Left lung (tissue), 10 donors: ENCODE results near the gene ATP6V1D. TPM values are rescaled to one million over a fixed set of nuclear protein-coding genes. Genes with fewer than 3 reads are reported as not detected.
A peak's percentile ranks its signal among the peaks of the same experiment; 100 is the strongest.

Experiments used
- ATAC-seq: fragments of 200-7000 bp; cut with Tn5 transposase; one replicate; pipeline ENCODE4 v1.9.1; 2020; ENCODE audit warnings: moderate library complexity
- DNase-seq, 4 donors: peaks; one replicate each; pipeline ENCODE4 v3.0.0-alpha.2; 2013 to 2020
- H3K27ac ChIP-seq, 2 donors: fragments of 200-600 bp; sonication (generic) in 1 of 2; one replicate each; pipeline versions ENCODE4 v1.5.0 to v1.8.0; 2020 to 2021
- H3K27me3 ChIP-seq, 2 donors: fragments of 200-600 bp; sonication (generic) in 1 of 2; one replicate each; pipeline versions ENCODE4 v1.5.0 to v1.8.0; 2020 to 2021
- H3K36me3 ChIP-seq, 2 donors: fragments of 200-600 bp; sonication (generic) in 1 of 2; one replicate each; pipeline versions ENCODE4 v1.5.0 to v1.8.0; 2020 to 2021
- H3K4me1 ChIP-seq, 2 donors: fragments of 200-600 bp; one replicate each; pipeline ENCODE4 v1.8.0; 2021
- H3K4me3 ChIP-seq, 2 donors: fragments of 200-600 bp; sonication (generic) in 1 of 2; one replicate each; pipeline versions ENCODE4 v1.5.0 to v1.8.0; 2020 to 2021; ENCODE audit warnings: mild to moderate bottlenecking in 1 of 2
- H3K9me3 ChIP-seq, 2 donors: fragments of 200-600 bp; sonication (generic) in 1 of 2; one replicate each; pipeline versions ENCODE4 v1.5.0 to v1.8.0; 2020 to 2021
- intact Hi-C, 2 donors: fragments of 100-400 bp; cut with DNase I; formaldehyde crosslinking; loops; one replicate each; pipeline versions ENCODE4 v1.11.2 to v1.14.2; 2022
- polyA plus RNA-seq, 6 donors: library from polyadenylated mRNA; unstranded; fragments of 120-200 nt; gene quantifications; one replicate each; pipeline ENCODE4 v1.2.1, GENCODE V29; 2013; ENCODE audit not compliant: insufficient read length in 6 of 6
- total RNA-seq, 2 donors: library from RNA; stranded (reverse); fragmentation: NEBNext Ultra II Directional; extraction: Animal tissue kit (Norgen Biotek cat#: 25700); gene quantifications; one replicate each; pipeline ENCODE4 v1.2.1, GENCODE V29; 2021
- TF ChIP-seq, protein P1 (sequence below), 2 donors: fragments of 200-600 bp; sonication (generic) in 1 of 2; IDR thresholded peaks; one replicate each; pipeline versions ENCODE4 v1.5.0 to v1.8.0; 2021; ENCODE audit warnings: antibody characterized with exemption in 2 of 2
- donor health status: DM: no; HTN: yes; CAD: no.
- donor health status: DM: no; HTN: no; CAD: no.

ATP6V1D gene
- total and polyA plus RNA-seq, 8 donors: 71.4 to 109 (median 85.6) TPM

DNA sequence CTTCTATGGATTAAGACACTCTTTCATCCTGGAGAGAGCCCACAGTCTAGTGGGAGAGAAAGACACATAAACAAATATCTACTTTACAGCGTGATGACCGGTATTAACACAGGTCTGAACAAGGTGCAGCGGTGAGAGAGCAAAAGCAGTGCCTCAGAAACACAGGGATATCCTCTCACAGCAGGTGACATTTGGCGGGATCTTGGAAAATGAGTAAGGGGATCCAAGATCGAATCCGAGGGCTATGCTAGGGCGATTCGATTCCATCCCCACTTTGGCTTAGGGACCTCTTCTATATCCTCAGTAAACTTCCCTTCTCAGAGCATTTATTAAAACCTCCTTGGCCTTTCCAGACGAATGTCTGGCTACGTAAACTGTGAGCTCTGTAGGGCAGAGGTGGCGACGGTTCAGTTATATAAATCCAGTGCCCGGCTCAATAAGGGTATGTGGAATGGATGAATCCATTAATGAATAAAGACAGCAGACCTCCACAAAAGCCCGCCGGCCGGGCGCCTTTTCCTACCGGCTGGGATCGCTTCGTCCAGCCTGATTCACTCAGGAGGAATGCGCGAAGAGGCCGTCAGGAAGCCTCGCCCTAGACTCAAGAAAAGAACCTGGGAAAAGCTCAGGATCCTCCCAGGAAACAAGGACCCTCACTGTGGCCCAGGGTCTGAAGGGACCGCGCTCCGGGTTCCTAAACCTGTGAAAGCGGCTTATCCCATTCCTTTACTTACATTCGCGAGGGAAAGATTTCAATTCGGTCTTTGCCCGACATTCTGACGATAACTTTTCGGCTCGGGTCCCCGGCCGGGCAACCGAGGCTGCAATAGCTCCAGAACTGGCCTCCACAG lies 455 bp downstream of the ATP6V1D start:
- Histone ChIP-seq H3K27ac (peak overlapping the region; percentile 78 to 96), H3K27me3 (no peaks in the 10 kb centered on the region), H3K36me3 (peaks cover 0 to 9% of the 10 kb centered on the region in 2 donors), H3K4me3 (peak overlapping the region; percentile 63 to 95), H3K9me3 (no peaks in the 10 kb centered on the region), H3K4me1 (peaks cover 41 to 69% of the 10 kb centered on the region in 2 donors)
- DNase-seq (peak in 1 of 4 donors; percentile 82), ATAC-seq (peak; percentile 3)
- TF ChIP-seq, protein P1, sequence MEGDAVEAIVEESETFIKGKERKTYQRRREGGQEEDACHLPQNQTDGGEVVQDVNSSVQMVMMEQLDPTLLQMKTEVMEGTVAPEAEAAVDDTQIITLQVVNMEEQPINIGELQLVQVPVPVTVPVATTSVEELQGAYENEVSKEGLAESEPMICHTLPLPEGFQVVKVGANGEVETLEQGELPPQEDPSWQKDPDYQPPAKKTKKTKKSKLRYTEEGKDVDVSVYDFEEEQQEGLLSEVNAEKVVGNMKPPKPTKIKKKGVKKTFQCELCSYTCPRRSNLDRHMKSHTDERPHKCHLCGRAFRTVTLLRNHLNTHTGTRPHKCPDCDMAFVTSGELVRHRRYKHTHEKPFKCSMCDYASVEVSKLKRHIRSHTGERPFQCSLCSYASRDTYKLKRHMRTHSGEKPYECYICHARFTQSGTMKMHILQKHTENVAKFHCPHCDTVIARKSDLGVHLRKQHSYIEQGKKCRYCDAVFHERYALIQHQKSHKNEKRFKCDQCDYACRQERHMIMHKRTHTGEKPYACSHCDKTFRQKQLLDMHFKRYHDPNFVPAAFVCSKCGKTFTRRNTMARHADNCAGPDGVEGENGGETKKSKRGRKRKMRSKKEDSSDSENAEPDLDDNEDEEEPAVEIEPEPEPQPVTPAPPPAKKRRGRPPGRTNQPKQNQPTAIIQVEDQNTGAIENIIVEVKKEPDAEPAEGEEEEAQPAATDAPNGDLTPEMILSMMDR (IDR thresholded peaks at IDR 0.05): no peak
- intact Hi-C loops: no loop called here

DNA sequence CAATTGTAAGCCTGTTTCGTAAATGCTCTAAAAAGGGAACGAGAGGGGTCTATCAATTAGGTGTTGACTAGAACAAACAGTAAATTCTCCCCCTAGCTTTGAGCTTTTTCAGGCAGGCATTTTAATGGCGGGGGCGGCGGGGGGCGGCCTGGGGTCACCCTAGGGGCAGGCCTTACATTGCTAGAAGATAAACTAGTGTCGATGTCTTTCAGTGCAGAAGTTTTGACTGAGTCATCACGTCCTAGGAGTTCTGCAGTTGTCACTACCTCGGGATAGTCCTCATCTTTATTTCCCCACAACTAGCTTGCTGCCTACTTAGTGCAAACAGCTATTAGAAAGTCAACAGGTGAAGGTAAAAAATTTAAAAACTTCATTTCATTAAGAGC lies 1.6 kb downstream of the ATP6V1D start:
- no peaks in the 10 kb centered on the region for H3K9me3 ChIP-seq
- H3K27ac ChIP-seq: no peak overlapping the region
- H3K36me3 ChIP-seq: peaks cover 0 to 8% of the 10 kb centered on the region in 2 donors
- peak overlapping the region in 1 of 2 donors; percentile 95 for H3K4me3 ChIP-seq
- peaks cover 36 to 58% of the 10 kb centered on the region in 2 donors for H3K4me1 ChIP-seq
- intact Hi-C loops: no loop called here
- no peaks in the 10 kb centered on the region for H3K27me3 ChIP-seq
- DNase-seq (no peak), ATAC-seq (no peak)
- TF ChIP-seq, protein P1 (IDR thresholded peaks at IDR 0.05): no peak

DNA sequence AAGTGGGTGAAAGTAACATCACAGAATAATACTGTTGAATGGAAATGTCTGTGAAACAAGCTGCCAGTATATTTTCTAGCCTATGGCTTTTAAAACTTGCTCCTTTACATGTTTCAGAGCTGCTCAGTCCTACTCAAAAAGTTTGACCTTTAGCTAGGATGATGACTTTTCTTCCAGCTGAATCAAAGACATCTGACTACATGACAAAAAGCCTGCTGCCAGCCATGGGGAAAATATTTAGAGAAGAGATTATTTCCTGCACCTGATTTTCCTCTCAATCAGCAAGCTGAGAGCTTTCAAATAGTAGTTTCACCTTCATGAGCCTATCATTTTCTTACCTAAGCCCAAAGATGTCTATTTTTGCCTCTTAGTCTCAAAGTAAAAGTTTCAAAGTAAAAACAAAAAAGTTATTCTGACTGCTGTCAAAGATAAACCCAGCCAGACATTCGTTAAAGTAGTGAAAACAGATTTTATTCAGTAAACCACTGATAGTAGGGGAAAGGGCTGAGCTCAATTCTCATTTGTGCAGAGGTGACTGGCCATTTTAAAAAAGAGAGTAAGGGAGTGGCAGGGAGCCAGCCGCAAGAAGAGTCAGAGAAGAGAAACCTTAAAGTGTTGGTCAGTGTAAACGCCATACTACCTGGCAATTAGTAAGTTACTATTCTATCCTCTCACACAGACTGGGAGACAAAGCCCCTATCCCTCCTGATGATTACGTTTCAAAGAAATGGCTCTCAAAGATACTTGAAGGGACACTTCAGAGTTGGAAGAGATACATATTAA lies 2.2 kb downstream of the ATP6V1D start:
- intact Hi-C loops: no loop called here
- TF ChIP-seq, protein P1 (IDR thresholded peaks at IDR 0.05): no peak

DNA sequence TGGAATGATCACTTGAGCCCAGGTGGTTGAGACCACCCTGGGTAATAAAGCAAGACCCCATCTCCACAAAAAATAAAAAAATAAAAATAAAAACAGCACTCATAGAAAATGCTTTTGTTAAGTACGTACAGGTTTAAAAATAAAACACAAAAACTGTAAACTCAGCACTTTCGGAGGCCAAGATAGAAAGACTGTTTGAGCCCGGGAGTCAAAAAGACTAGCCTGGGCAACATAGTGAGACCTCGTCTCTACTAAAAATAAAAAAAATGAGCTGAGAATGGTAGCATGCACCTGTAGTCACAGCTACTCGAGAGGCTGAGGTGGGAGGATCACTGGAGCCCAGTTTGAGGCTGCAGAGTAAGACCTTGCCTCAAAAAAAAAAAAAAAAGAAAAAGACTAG lies 7.5 kb downstream of the ATP6V1D start:
- intact Hi-C loops: no loop called here
- H3K36me3 ChIP-seq: peaks cover 0 to 56% of the 10 kb centered on the region in 2 donors
- H3K9me3 ChIP-seq: no peaks in the 10 kb centered on the region
- H3K27me3 ChIP-seq: no peaks in the 10 kb centered on the region
- peaks cover 5 to 13% of the 10 kb centered on the region in 2 donors for H3K4me1 ChIP-seq
- no peak overlapping the region for H3K4me3 ChIP-seq
- H3K27ac ChIP-seq: no peak overlapping the region
- DNase-seq (no peak), ATAC-seq (no peak)
- TF ChIP-seq, protein P1 (IDR thresholded peaks at IDR 0.05): no peak

More for the DNA sequence above, 2.2 kb downstream of the ATP6V1D start:
- H3K27ac ChIP-seq: no peak overlapping the region
- H3K4me1 ChIP-seq: peaks cover 31 to 52% of the 10 kb centered on the region in 2 donors
- H3K4me3 ChIP-seq: peak overlapping the region in 1 of 2 donors; percentile 95
- DNase-seq (no peak), ATAC-seq (no peak)
- H3K36me3 ChIP-seq: peaks cover 0 to 6% of the 10 kb centered on the region in 2 donors
- H3K9me3 ChIP-seq: no peaks in the 10 kb centered on the region
- no peaks in the 10 kb centered on the region for H3K27me3 ChIP-seq

- no peak overlapping the region for H3K27ac ChIP-seq
- DNase-seq (peak in 1 of 4 donors; percentile 13), ATAC-seq (no peak)
- TF ChIP-seq, protein P1 (IDR thresholded peaks at IDR 0.05): no peak
- H3K9me3 ChIP-seq: no peaks in the 10 kb centered on the region
- peaks cover 0 to 94% of the 10 kb centered on the region in 2 donors for H3K36me3 ChIP-seq
- no peak overlapping the region for H3K4me3 ChIP-seq
- H3K27me3 ChIP-seq: no peaks in the 10 kb centered on the region
- intact Hi-C loops: no loop called here
- H3K4me1 ChIP-seq: no peaks in the 10 kb centered on the region
Observed at GRCh38 chr14:67345583-67345982, 14.0 kb downstream of the ATP6V1D start.
